Amniotic epithelial cell (primary cell): Measurements from ENCODE around the gene ACTL10.

Source experiments
- DNase-seq: peaks from one replicate; pipeline ENCODE4 v3.0.0-alpha.2; 2010; ENCODE audit warnings: low read depth

The ACTL10 gene

GRCh38 chr20:33677991-33678702 is 11.4 kb downstream of the ACTL10 start:
- DNase-seq, result no peak

GRCh38 chr20:33679758-33680485 is 13.2 kb downstream of the ACTL10 start:
- no peak for DNase-seq

GRCh38 chr20:33680686-33681085 is 13.9 kb downstream of the ACTL10 start:
- no peak for DNase-seq

GRCh38 chr20:33681288-33681687 is 14.5 kb downstream of the ACTL10 start:
- DNase-seq, result no peak

GRCh38 chr20:33681728-33682353 is 15.1 kb downstream of the ACTL10 start:
- DNase-seq, result no peak

GRCh38 chr20:33684533-33685327 is 18.0 kb downstream of the ACTL10 start:
- DNase-seq, result no peak

- no peak for DNase-seq
Measured at GRCh38 chr20:33685328-33686099, 18.8 kb downstream of the ACTL10 start.

- DNase-seq, result peak; percentile 82
Measured at GRCh38 chr20:33686100-33686983, 19.6 kb downstream of the ACTL10 start, which contains the start of gene E2F1. TSS of gene E2F1 (minus strand) at chr20:33686385. CDS start at chr20:33686264, 121 bp downstream.

- no peak for DNase-seq
Measured at GRCh38 chr20:33686984-33687366, 20.2 kb downstream of the ACTL10 start.

GRCh38 chr20:33687370-33687915 is 20.7 kb downstream of the ACTL10 start:
- peak; percentile 84 for DNase-seq

GRCh38 chr20:33687993-33688937 is 21.5 kb downstream of the ACTL10 start:
- DNase-seq, result peak; percentile 55

GRCh38 chr20:33688938-33689424 is 22.2 kb downstream of the ACTL10 start:
- no peak for DNase-seq

- DNase-seq, result no peak
Measured at GRCh38 chr20:33689493-33689892, 22.8 kb downstream of the ACTL10 start.

GRCh38 chr20:33689973-33690372 is 23.2 kb downstream of the ACTL10 start:
- DNase-seq, result peak; percentile 90

GRCh38 chr20:33693289-33693688 is 26.5 kb downstream of the ACTL10 start:
- no peak for DNase-seq

GRCh38 chr20:33693741-33694638 is 27.2 kb downstream of the ACTL10 start:
- no peak for DNase-seq

GRCh38 chr20:33694639-33695012 is 27.9 kb downstream of the ACTL10 start:
- no peak for DNase-seq

- no peak for DNase-seq
Measured at GRCh38 chr20:33696448-33696847, 29.7 kb downstream of the ACTL10 start.
